Loucy (cell line): ENCODE results near the gene OPA3.
A peak's percentile ranks its signal among the peaks of the same experiment; 100 is the strongest.

Experiments used
- H2AFZ ChIP-seq: fragments of 200-600 bp; sonication (generic); 2 replicates; pipeline ENCODE4 v1.6.0; 2016; ENCODE audit warnings: antibody characterized with exemption, mild to moderate bottlenecking, low read length, moderate library complexity
- H3F3A ChIP-seq: fragments of 200-600 bp; 2 replicates; pipeline ENCODE4 v1.6.0; 2016; ENCODE audit warnings: antibody characterized with exemption, low read depth, mild to moderate bottlenecking
- H3K27me3 ChIP-seq: fragments of 200-600 bp; sonication (generic); 2 replicates; pipeline ENCODE4 v1.6.1; 2014; ENCODE audit warnings: low read length, mild to moderate bottlenecking; ENCODE audit not compliant: insufficient read depth, poor library complexity, severe bottlenecking
- H3K36me3 ChIP-seq: fragments of 200-600 bp; sonication (generic); 2 replicates; pipeline ENCODE4 v1.6.1; 2016; ENCODE audit warnings: low read length; ENCODE audit not compliant: insufficient read depth
- H3K4me1 ChIP-seq: fragments of 200-600 bp; sonication (generic); 2 replicates; pipeline ENCODE4 v1.5.1; 2014; ENCODE audit warnings: low read length, mild to moderate bottlenecking; ENCODE audit not compliant: insufficient read depth, poor library complexity, severe bottlenecking
- H3K4me2 ChIP-seq: fragments of 200-600 bp; sonication (generic); 2 replicates; pipeline ENCODE4 v1.6.0; 2014; ENCODE audit warnings: antibody characterized with exemption, low read length, low read depth, mild to moderate bottlenecking; ENCODE audit not compliant: poor library complexity, severe bottlenecking
- H3K4me3 ChIP-seq: fragments of 200-600 bp; sonication (generic); 2 replicates; pipeline ENCODE4 v1.5.1; 2014; ENCODE audit warnings: low read length, mild to moderate bottlenecking, mixed read lengths; ENCODE audit not compliant: poor library complexity, severe bottlenecking
- H3K79me2 ChIP-seq: fragments of 200-600 bp; sonication (generic); 2 replicates; pipeline ENCODE4 v1.6.1; 2014; ENCODE audit warnings: low read length; ENCODE audit not compliant: insufficient read depth
- H3K9ac ChIP-seq: fragments of 200-600 bp; sonication (generic); 2 replicates; pipeline ENCODE4 v1.6.0; 2014; ENCODE audit warnings: mild to moderate bottlenecking, low read depth, low read length, moderate library complexity; ENCODE audit not compliant: poor library complexity, severe bottlenecking
- H3K9me2 ChIP-seq: fragments of 200-600 bp; sonication (generic); replicated peaks from 2 replicates; pipeline ENCODE4 v1.6.1; 2016; ENCODE audit warnings: low read depth, low read length, mixed read lengths
- H3K9me3 ChIP-seq: fragments of 200-600 bp; sonication (generic); 2 replicates; pipeline ENCODE4 v1.6.1; 2014; ENCODE audit warnings: mild to moderate bottlenecking, antibody characterized with exemption, low read length, low read depth; ENCODE audit not compliant: insufficient read depth
- H4K20me1 ChIP-seq: fragments of 200-600 bp; sonication (generic); 2 replicates; pipeline ENCODE4 v1.6.0; 2014; ENCODE audit warnings: antibody characterized with exemption, low read length, mild to moderate bottlenecking; ENCODE audit not compliant: insufficient read depth, poor library complexity, severe bottlenecking
- EZH2phosphoT487 ChIP-seq: fragments of 200-600 bp; IDR thresholded peaks from 2 replicates; pipeline ENCODE4 v1.6.1; 2018; ENCODE audit warnings: antibody characterized with exemption, mild to moderate bottlenecking, moderate library complexity, borderline replicate concordance
- TF ChIP-seq, protein P1 (sequence below): fragments of 200-600 bp; sonication (generic); conservative IDR thresholded peaks from 2 replicates; pipeline ENCODE4 v1.5.1; 2014; ENCODE audit warnings: mild to moderate bottlenecking, antibody characterized with exemption, low read length

The OPA3 gene

DNA sequence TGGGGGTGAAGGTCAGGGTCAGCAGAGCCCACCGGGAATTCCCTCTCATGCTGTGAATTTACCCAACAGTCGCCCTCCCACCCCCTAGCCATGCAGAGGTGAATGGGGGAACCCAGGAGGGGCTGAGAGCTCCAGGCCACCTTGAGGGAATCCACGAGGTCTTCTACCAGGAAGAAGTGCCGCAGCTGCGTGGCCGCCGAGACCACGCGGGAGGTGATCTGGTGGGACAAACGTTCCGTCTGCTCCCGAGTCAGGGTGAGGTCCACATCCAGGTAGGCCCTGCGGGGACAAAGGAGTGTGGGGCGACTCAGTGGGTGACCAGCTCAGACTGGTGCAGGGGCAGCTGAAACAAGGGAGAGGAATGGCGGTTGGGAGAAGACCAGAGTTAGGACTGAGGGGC lies 95.9 kb downstream of the OPA3 start:
- Histone ChIP-seq H3K27me3 (no peaks in the 10 kb centered on the region), H3F3A (no peaks in the 10 kb centered on the region), H3K36me3 (no peaks in the 10 kb centered on the region), H3K9ac (no peak overlapping the region), H2AFZ (no peak overlapping the region), H3K4me1 (peaks cover 5% of the 10 kb centered on the region), H3K9me2 (no peaks in the 10 kb centered on the region), H3K4me2 (no peak overlapping the region), H3K79me2 (no peaks in the 10 kb centered on the region), H3K9me3 (no peaks in the 10 kb centered on the region), H3K4me3 (no peak overlapping the region), H4K20me1 (no peaks in the 10 kb centered on the region)
- TF ChIP-seq, protein P1, sequence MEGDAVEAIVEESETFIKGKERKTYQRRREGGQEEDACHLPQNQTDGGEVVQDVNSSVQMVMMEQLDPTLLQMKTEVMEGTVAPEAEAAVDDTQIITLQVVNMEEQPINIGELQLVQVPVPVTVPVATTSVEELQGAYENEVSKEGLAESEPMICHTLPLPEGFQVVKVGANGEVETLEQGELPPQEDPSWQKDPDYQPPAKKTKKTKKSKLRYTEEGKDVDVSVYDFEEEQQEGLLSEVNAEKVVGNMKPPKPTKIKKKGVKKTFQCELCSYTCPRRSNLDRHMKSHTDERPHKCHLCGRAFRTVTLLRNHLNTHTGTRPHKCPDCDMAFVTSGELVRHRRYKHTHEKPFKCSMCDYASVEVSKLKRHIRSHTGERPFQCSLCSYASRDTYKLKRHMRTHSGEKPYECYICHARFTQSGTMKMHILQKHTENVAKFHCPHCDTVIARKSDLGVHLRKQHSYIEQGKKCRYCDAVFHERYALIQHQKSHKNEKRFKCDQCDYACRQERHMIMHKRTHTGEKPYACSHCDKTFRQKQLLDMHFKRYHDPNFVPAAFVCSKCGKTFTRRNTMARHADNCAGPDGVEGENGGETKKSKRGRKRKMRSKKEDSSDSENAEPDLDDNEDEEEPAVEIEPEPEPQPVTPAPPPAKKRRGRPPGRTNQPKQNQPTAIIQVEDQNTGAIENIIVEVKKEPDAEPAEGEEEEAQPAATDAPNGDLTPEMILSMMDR: no peak
- no peak for TF ChIP-seq EZH2phosphoT487

DNA sequence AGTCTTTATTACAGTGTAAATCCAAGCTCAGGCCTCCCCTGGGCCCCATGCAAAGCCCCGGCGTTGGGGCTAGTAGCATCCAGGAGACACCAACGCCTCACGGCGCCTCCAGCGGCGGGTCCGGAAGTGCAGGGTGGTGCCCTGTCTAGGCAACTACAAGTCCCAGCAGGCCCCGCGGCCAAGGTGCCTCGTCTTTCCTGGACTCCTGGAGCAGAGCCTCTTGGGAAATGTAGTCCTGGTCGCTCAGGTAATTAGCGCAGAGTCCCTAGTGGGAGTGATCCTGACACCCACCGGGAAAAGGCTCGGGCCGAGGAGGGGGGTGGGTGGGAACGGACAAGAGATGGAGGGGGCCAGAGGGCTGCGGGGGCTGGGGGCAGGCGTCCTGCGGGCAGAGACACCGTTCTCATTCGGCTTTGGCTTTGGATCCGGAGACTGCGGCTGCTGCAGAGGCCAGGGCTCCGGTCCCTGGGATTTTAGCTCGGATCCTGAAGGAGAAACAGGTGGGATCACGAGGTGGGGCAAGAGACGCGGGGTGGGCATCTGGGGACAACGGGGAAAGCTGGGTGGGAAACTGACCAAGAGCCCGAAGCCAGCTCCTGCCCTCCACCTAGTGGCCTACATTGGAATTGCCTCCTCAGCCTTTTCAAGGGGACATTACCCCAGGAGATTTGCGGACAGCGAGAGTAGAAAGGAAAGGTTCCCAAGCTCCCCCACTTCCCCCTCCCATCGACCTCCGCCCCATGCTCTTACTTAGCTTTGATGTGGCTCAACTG lies 99.1 kb downstream of the OPA3 start:
- Histone ChIP-seq H3F3A (no peaks in the 10 kb centered on the region), H3K27me3 (no peaks in the 10 kb centered on the region), H3K9me3 (no peaks in the 10 kb centered on the region), H3K4me2 (peak overlapping the region; percentile 68), H4K20me1 (no peaks in the 10 kb centered on the region), H3K36me3 (no peaks in the 10 kb centered on the region), H3K9me2 (no peaks in the 10 kb centered on the region), H3K4me3 (peak overlapping the region; percentile 74), H2AFZ (peak overlapping the region; percentile 85), H3K79me2 (no peaks in the 10 kb centered on the region), H3K9ac (peak overlapping the region; percentile 52), H3K4me1 (peaks cover 5% of the 10 kb centered on the region)
- TF ChIP-seq, protein P1: peak; percentile 68
- no peak for TF ChIP-seq EZH2phosphoT487

DNA sequence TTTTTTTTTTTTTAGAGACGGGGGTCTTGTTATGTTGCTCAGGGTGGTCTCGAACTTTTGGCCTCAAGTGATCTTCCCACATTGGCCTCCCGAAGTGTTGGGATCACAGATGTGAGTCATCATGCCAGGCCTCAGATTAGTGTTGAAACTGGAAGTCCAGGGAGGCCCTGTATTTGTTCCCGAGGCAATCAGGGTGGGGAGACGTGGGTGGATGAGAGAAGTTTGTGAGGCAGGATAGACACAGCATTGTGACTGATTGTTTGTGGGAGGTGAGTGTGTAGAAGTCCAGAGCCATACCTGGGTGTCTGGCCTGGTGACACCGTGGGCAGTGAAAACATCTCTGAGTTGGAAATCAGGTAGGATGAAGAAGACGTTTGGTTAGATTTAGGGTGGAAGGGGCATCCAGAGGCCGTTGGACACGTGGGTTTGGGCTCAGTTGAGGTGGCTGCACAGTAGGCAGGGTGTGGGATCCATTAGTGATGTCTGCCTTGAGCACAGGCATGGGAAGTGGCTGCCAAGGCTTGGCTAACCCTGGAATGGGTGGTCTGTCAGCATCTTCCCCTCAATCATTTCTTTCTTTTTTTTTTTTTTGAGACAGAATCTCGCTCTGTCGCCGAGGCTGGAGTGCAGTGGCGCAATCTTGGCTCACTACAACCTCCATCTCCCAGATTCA lies 100.2 kb downstream of the OPA3 start:
- no peaks in the 10 kb centered on the region for H3F3A ChIP-seq
- H3K79me2 ChIP-seq: no peaks in the 10 kb centered on the region
- H3K9me3 ChIP-seq: no peaks in the 10 kb centered on the region
- no peak overlapping the region for H2AFZ ChIP-seq
- peaks cover 5% of the 10 kb centered on the region for H3K4me1 ChIP-seq
- H3K9me2 ChIP-seq: no peaks in the 10 kb centered on the region
- no peak overlapping the region for H3K4me3 ChIP-seq
- no peaks in the 10 kb centered on the region for H3K36me3 ChIP-seq
- no peak overlapping the region for H3K9ac ChIP-seq
- TF ChIP-seq EZH2phosphoT487: no peak
- TF ChIP-seq, protein P1: no peak
- H3K4me2 ChIP-seq: no peak overlapping the region
- no peaks in the 10 kb centered on the region for H3K27me3 ChIP-seq
- no peaks in the 10 kb centered on the region for H4K20me1 ChIP-seq
